Lower leg skin (tissue), 3 donors: ENCODE results near the gene IFNA4.

Experiments used
- CTCF ChIP-seq, 3 donors: fragments of 450-650 bp; IDR thresholded peaks; one replicate each; pipeline ENCODE4 v1.5.1; 2016; ENCODE audit warnings: antibody characterized with exemption in 3 of 3, mild to moderate bottlenecking in 3 of 3, moderate library complexity in 2 of 3
- POLR2A ChIP-seq, 2 donors: fragments of 450-650 bp; IDR thresholded peaks; one replicate each; pipeline ENCODE4 v1.6.1; 2016 to 2017; ENCODE audit warnings: antibody characterized with exemption in 2 of 2, mild to moderate bottlenecking in 1 of 2, moderate library complexity in 1 of 2

- TF ChIP-seq CTCF (IDR thresholded peaks at IDR 0.05) (no peak), POLR2A (IDR thresholded peaks at IDR 0.05) (no peak)
Observed at GRCh38 chr9:21153336-21154017, 33.9 kb downstream of the IFNA4 start.
